Neural cell (in vitro differentiated cells): Measurements from ENCODE around the gene ZNF613. TPM values are rescaled to one million over a fixed set of nuclear protein-coding genes. Genes with fewer than 3 reads are reported as not detected.

Experiments used
- H2AFZ ChIP-seq: fragments of 200-600, 300-800 bp; sonication (generic), shearing (Covaris generic); 2 replicates; pipeline ENCODE4 v1.6.0; 2014; ENCODE audit warnings: low read depth, mild to moderate bottlenecking, antibody characterized with exemption, low read length, moderate library complexity
- H3F3A ChIP-seq: fragments of 200-600 bp; shearing (Covaris generic); 2 replicates; pipeline ENCODE4 v1.6.1; 2016; ENCODE audit warnings: mild to moderate bottlenecking, moderate library complexity, mixed read lengths, antibody characterized with exemption, low read length; ENCODE audit not compliant: insufficient read depth, poor library complexity, severe bottlenecking
- H3K27ac ChIP-seq: fragments of 200-600, 300-800 bp; sonication (generic), shearing (Covaris generic); 2 replicates; pipeline ENCODE4 v1.5.1; 2014; ENCODE audit warnings: mild to moderate bottlenecking, low read length, moderate library complexity
- H3K27me3 ChIP-seq: fragments of 300-800, 200-600 bp; sonication (generic), shearing (Covaris generic); 2 replicates; pipeline ENCODE4 v1.6.0; 2014; ENCODE audit warnings: mild to moderate bottlenecking, low read depth, low read length, moderate library complexity; ENCODE audit not compliant: insufficient read depth
- H3K36me3 ChIP-seq: fragments of 300-800, 200-600 bp; sonication (generic), shearing (Covaris generic); 2 replicates; pipeline ENCODE4 v1.5.1; 2014; ENCODE audit warnings: mild to moderate bottlenecking, antibody characterized with exemption, low read length, moderate library complexity; ENCODE audit not compliant: insufficient read depth
- H3K4me2 ChIP-seq: fragments of 300-800, 200-600 bp; sonication (generic), shearing (Covaris generic); 2 replicates; pipeline ENCODE4 v1.6.0; 2014; ENCODE audit warnings: mild to moderate bottlenecking, low read length
- H3K4me3 ChIP-seq: fragments of 300-800, 200-600 bp; sonication (generic), shearing (Covaris generic); 2 replicates; pipeline ENCODE4 v1.5.1; 2014; ENCODE audit warnings: mild to moderate bottlenecking, low read length, moderate library complexity
- H3K79me2 ChIP-seq: fragments of 200-600 bp; shearing (Covaris generic); replicated peaks from 2 replicates; pipeline ENCODE4 v1.6.0; 2014; ENCODE audit warnings: mild to moderate bottlenecking, low read length, moderate library complexity; ENCODE audit not compliant: insufficient read depth
- H3K9ac ChIP-seq: fragments of 300-800, 200-600 bp; sonication (generic), shearing (Covaris generic); 2 replicates; pipeline ENCODE4 v1.6.1; 2016; ENCODE audit warnings: mild to moderate bottlenecking, low read length, mixed read lengths
- H3K9me2 ChIP-seq: fragments of 200-600 bp; shearing (Covaris generic); 2 replicates; pipeline ENCODE4 v1.6.1; 2016; ENCODE audit warnings: mild to moderate bottlenecking, low read length, mixed read lengths; ENCODE audit not compliant: insufficient read depth
- H3K9me3 ChIP-seq: fragments of 200-600, 300-800 bp; sonication (generic), shearing (Covaris generic); 2 replicates; pipeline ENCODE4 v1.6.1; 2016; ENCODE audit warnings: mild to moderate bottlenecking, mixed run types, low read length, moderate library complexity, mixed read lengths
- H4K20me1 ChIP-seq: fragments of 200-600 bp; shearing (Covaris generic); 2 replicates; pipeline ENCODE4 v1.6.1; 2016; ENCODE audit warnings: mild to moderate bottlenecking, mixed run types; ENCODE audit not compliant: insufficient read depth
- EP300 ChIP-seq: fragments of 450-650 bp; conservative IDR thresholded peaks from 2 replicates; pipeline ENCODE4 v1.6.1; 2014; ENCODE audit warnings: antibody characterized with exemption, mild to moderate bottlenecking, moderate library complexity; ENCODE audit not compliant: poor library complexity, severe bottlenecking
- EZH2 ChIP-seq: fragments of 200-600, 300-800 bp; shearing (Covaris generic), sonication (generic); IDR thresholded peaks from 2 replicates; pipeline ENCODE4 v1.6.1; 2014; ENCODE audit warnings: antibody characterized with exemption, low read length, borderline replicate concordance, mild to moderate bottlenecking; ENCODE audit not compliant: insufficient read depth, poor library complexity, severe bottlenecking
- MXI1 ChIP-seq: fragments of 450-650 bp; conservative IDR thresholded peaks from 2 replicates; pipeline ENCODE4 v1.6.1; 2014; ENCODE audit warnings: antibody characterized with exemption, mild to moderate bottlenecking; ENCODE audit not compliant: poor library complexity, severe bottlenecking
- POLR2AphosphoS5 ChIP-seq: IDR thresholded peaks from 2 replicates; pipeline ENCODE4 v1.6.1; 2012
- RAD21 ChIP-seq: fragments of 450-650 bp; conservative IDR thresholded peaks from 2 replicates; pipeline ENCODE4 v1.6.1; 2014; ENCODE audit warnings: antibody characterized with exemption, mild to moderate bottlenecking, moderate library complexity
- REST ChIP-seq: IDR thresholded peaks from 2 replicates; pipeline ENCODE4 v1.6.1; 2012; ENCODE audit warnings: borderline replicate concordance
- SMC3 ChIP-seq: fragments of 450-650 bp; conservative IDR thresholded peaks from 2 replicates; pipeline ENCODE4 v1.6.1; 2014; ENCODE audit warnings: antibody characterized with exemption, mild to moderate bottlenecking, moderate library complexity; ENCODE audit not compliant: poor library complexity
- TAF1 ChIP-seq: IDR thresholded peaks from 2 replicates; pipeline ENCODE4 v1.6.1; 2012; ENCODE audit warnings: low read depth
- polyA plus RNA-seq: library from polyadenylated mRNA; depleted of rRNA; stranded (reverse); fragments of >200 nt; gene quantifications from 2 replicates; pipeline ENCODE4 v1.2.3, GENCODE V29; 2014
- TF ChIP-seq, protein P1 (sequence below): fragments of 450-650 bp; IDR thresholded peaks from 2 replicates; pipeline ENCODE4 v1.5.1; 2014; ENCODE audit warnings: antibody characterized with exemption, mild to moderate bottlenecking, moderate library complexity; ENCODE audit not compliant: poor library complexity, severe bottlenecking

Gene ZNF613
- polyA plus RNA-seq, 1 donor from 2014 or later: 10.9 TPM

GRCh38 chr19:51889934-51890333 lies 37.3 kb upstream of the ZNF613 start:
- H3K9me3 ChIP-seq: peaks cover 27% of the 10 kb centered on the region
- no peak overlapping the region for H2AFZ ChIP-seq
- TF ChIP-seq REST (no peak), POLR2AphosphoS5 (no peak), EZH2 (no peak), TAF1 (no peak), SMC3 (no peak), RAD21 (no peak), MXI1 (no peak), EP300 (no peak)
- TF ChIP-seq, protein P1, sequence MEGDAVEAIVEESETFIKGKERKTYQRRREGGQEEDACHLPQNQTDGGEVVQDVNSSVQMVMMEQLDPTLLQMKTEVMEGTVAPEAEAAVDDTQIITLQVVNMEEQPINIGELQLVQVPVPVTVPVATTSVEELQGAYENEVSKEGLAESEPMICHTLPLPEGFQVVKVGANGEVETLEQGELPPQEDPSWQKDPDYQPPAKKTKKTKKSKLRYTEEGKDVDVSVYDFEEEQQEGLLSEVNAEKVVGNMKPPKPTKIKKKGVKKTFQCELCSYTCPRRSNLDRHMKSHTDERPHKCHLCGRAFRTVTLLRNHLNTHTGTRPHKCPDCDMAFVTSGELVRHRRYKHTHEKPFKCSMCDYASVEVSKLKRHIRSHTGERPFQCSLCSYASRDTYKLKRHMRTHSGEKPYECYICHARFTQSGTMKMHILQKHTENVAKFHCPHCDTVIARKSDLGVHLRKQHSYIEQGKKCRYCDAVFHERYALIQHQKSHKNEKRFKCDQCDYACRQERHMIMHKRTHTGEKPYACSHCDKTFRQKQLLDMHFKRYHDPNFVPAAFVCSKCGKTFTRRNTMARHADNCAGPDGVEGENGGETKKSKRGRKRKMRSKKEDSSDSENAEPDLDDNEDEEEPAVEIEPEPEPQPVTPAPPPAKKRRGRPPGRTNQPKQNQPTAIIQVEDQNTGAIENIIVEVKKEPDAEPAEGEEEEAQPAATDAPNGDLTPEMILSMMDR: no peak
- H4K20me1 ChIP-seq: no peaks in the 10 kb centered on the region
- H3K27me3 ChIP-seq: no peaks in the 10 kb centered on the region
- no peak overlapping the region for H3K4me3 ChIP-seq
- no peak overlapping the region for H3K9ac ChIP-seq
- peaks cover 47% of the 10 kb centered on the region for H3K36me3 ChIP-seq
- H3K27ac ChIP-seq: no peak overlapping the region
- no peak overlapping the region for H3K4me2 ChIP-seq
- no peaks in the 10 kb centered on the region for H3K79me2 ChIP-seq
- no peaks in the 10 kb centered on the region for H3K9me2 ChIP-seq
- H3F3A ChIP-seq: no peaks in the 10 kb centered on the region

DNA sequence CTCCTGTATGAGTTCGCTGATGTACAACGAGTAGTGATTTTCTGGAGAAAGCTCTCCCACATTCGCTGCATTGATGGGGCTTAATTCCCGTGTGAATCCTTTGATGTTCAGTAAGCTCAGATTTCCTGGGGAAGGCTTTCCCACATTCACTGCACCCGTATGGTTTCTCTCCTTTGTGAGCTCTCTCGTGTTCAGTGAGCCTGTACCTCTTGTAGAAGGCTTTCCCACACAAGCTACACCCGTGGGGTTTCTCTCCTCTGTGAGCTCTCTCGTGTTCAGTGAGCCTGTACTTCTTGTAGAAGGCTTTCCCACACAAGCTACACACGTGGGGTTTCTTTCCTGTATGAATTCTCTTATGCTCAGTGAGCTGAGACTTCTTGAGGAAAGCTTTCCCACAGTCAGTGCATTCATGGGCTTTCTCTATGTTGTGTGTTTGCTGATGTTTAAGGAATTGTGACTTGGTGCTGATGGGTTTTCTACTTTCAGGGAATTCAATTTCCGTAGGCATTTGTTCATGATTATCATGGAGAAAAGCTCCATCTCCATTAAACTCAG lies 36.0 kb upstream of the ZNF613 start:
- Histone ChIP-seq H3K79me2 (no peaks in the 10 kb centered on the region), H2AFZ (no peak overlapping the region), H3K27me3 (no peaks in the 10 kb centered on the region), H3F3A (no peaks in the 10 kb centered on the region), H3K9me2 (no peaks in the 10 kb centered on the region), H3K9me3 (peaks cover 28% of the 10 kb centered on the region), H3K4me3 (no peak overlapping the region), H3K9ac (no peak overlapping the region), H3K4me2 (no peak overlapping the region), H3K27ac (no peak overlapping the region), H3K36me3 (peaks cover 54% of the 10 kb centered on the region), H4K20me1 (no peaks in the 10 kb centered on the region)
- TF ChIP-seq EZH2 (no peak), RAD21 (no peak), MXI1 (no peak), SMC3 (no peak), EP300 (no peak), POLR2AphosphoS5 (no peak), REST (no peak), TAF1 (no peak)
- TF ChIP-seq, protein P1: no peak
